ENCODE data around the gene FBXL2. TPM values are rescaled to one million over a fixed set of nuclear protein-coding genes. Genes with fewer than 3 reads are reported as not detected.

FBXL2 gene
- total RNA-seq, 1 donor from 2014 or later: 21.4 TPM

DNA sequence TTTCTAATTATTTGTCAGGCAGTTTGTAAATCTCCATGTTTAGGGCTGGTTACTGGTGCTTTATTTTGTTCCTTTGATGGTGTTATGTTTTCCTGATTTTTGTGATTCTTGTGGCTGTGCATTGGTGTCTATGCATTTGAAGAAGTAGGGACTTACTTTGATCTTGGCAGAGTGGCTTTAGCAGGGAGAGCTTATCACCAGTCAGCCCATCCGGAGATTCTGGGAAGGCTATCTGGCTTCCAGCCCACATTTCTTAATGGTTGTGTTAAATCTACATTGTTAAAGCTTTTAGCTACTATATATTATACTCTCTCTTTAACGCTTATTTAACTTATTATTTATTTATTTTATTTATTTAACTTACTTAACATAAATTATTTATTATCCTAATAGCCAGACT, 35.1 kb downstream of the FBXL2 start:
- Mint-ChIP-seq H3K27me3 (ENCODE audit: unreplicated experiment) (no peaks in the 10 kb centered on the region), H3K9me3 (ENCODE audit: unreplicated experiment) (peaks cover 2% of the 10 kb centered on the region), H3K36me3 (ENCODE audit: unreplicated experiment) (no peaks in the 10 kb centered on the region), H3K4me3 (ENCODE audit: unreplicated experiment) (no peak overlapping the region), H3K4me1 (ENCODE audit: low read depth, unreplicated experiment) (no peaks in the 10 kb centered on the region), H3K27ac (ENCODE audit: unreplicated experiment) (no peak overlapping the region)
- DNase-seq: no peak
- TF ChIP-seq, protein P1, sequence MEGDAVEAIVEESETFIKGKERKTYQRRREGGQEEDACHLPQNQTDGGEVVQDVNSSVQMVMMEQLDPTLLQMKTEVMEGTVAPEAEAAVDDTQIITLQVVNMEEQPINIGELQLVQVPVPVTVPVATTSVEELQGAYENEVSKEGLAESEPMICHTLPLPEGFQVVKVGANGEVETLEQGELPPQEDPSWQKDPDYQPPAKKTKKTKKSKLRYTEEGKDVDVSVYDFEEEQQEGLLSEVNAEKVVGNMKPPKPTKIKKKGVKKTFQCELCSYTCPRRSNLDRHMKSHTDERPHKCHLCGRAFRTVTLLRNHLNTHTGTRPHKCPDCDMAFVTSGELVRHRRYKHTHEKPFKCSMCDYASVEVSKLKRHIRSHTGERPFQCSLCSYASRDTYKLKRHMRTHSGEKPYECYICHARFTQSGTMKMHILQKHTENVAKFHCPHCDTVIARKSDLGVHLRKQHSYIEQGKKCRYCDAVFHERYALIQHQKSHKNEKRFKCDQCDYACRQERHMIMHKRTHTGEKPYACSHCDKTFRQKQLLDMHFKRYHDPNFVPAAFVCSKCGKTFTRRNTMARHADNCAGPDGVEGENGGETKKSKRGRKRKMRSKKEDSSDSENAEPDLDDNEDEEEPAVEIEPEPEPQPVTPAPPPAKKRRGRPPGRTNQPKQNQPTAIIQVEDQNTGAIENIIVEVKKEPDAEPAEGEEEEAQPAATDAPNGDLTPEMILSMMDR (IDR thresholded peaks at IDR 0.05; ENCODE audit: partially characterized antibody, unreplicated experiment): no peak

DNA sequence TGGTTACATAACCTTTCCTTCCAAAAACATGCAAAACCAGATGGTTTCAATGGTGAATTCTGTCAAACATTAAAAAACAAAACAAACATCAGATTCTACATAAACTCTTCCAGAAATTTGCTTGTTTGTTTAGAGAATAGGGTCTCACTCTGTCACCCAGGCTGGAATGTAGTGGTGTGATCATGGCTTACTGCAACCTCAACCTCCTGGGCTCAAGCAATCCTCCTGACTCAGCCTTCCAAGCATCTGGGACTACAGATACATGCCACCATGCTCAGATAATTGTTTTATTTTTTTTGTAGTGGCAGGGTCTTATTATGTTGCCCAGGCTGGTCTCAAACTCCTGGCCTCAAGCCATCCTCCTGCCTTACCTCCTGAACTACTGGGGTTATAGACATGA, 36.1 kb downstream of the FBXL2 start:
- Mint-ChIP-seq H3K27ac (ENCODE audit: unreplicated experiment) (no peak overlapping the region), H3K36me3 (ENCODE audit: unreplicated experiment) (no peaks in the 10 kb centered on the region), H3K4me3 (ENCODE audit: unreplicated experiment) (no peak overlapping the region), H3K4me1 (ENCODE audit: low read depth, unreplicated experiment) (no peaks in the 10 kb centered on the region), H3K9me3 (ENCODE audit: unreplicated experiment) (peaks cover 2% of the 10 kb centered on the region), H3K27me3 (ENCODE audit: unreplicated experiment) (no peaks in the 10 kb centered on the region)
- TF ChIP-seq, protein P1 (IDR thresholded peaks at IDR 0.05; ENCODE audit: partially characterized antibody, unreplicated experiment): no peak
- no peak for DNase-seq

GRCh38 chr3:33314993-33315392, 37.8 kb downstream of the FBXL2 start:
- Mint-ChIP-seq H3K4me3 (ENCODE audit: unreplicated experiment) (no peak overlapping the region), H3K9me3 (ENCODE audit: unreplicated experiment) (peaks cover 2% of the 10 kb centered on the region), H3K36me3 (ENCODE audit: unreplicated experiment) (no peaks in the 10 kb centered on the region), H3K4me1 (ENCODE audit: low read depth, unreplicated experiment) (no peaks in the 10 kb centered on the region), H3K27me3 (ENCODE audit: unreplicated experiment) (no peaks in the 10 kb centered on the region), H3K27ac (ENCODE audit: unreplicated experiment) (no peak overlapping the region)
- TF ChIP-seq, protein P1 (IDR thresholded peaks at IDR 0.05; ENCODE audit: partially characterized antibody, unreplicated experiment): no peak
- no peak for DNase-seq

DNA sequence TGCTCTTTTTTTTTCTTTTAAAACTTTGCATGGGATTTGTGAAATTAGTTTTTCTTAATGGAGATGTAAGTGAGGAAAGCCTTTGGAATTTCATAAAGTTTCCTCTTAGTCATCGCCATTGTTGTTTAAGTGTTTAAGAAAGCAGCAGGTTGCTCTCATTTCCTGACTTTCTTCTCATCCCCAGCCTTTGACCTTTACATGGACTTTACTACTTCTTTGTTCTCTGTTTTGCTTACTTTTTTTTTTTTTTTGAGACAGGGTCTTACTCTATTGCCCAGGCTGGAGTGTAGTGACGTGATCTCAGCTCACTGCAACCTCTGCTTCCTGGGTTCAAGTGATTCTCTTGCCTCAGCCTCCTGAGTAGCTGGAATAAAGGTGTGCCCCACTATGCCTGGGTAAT, 38.6 kb downstream of the FBXL2 start:
- no peak for DNase-seq
- TF ChIP-seq, protein P1 (IDR thresholded peaks at IDR 0.05; ENCODE audit: partially characterized antibody, unreplicated experiment): no peak
- no peaks in the 10 kb centered on the region for H3K4me1 Mint-ChIP-seq (ENCODE audit: low read depth, unreplicated experiment)
- H3K9me3 Mint-ChIP-seq (ENCODE audit: unreplicated experiment): peaks cover 2% of the 10 kb centered on the region
- no peak overlapping the region for H3K27ac Mint-ChIP-seq (ENCODE audit: unreplicated experiment)
- H3K27me3 Mint-ChIP-seq (ENCODE audit: unreplicated experiment): no peaks in the 10 kb centered on the region
- no peak overlapping the region for H3K4me3 Mint-ChIP-seq (ENCODE audit: unreplicated experiment)
- no peaks in the 10 kb centered on the region for H3K36me3 Mint-ChIP-seq (ENCODE audit: unreplicated experiment)

- DNase-seq: no peak
- no peaks in the 10 kb centered on the region for H3K36me3 Mint-ChIP-seq (ENCODE audit: unreplicated experiment)
- no peaks in the 10 kb centered on the region for H3K27me3 Mint-ChIP-seq (ENCODE audit: unreplicated experiment)
- no peaks in the 10 kb centered on the region for H3K4me1 Mint-ChIP-seq (ENCODE audit: low read depth, unreplicated experiment)
- TF ChIP-seq, protein P1 (IDR thresholded peaks at IDR 0.05; ENCODE audit: partially characterized antibody, unreplicated experiment): no peak
- no peak overlapping the region for H3K4me3 Mint-ChIP-seq (ENCODE audit: unreplicated experiment)
- no peaks in the 10 kb centered on the region for H3K9me3 Mint-ChIP-seq (ENCODE audit: unreplicated experiment)
- no peak overlapping the region for H3K27ac Mint-ChIP-seq (ENCODE audit: unreplicated experiment)
Observed at GRCh38 chr3:33317963-33318709, 40.9 kb downstream of the FBXL2 start.
